ENCODE data around the gene OR9A4.

- TF ChIP-seq GATA2 (IDR thresholded peaks at IDR 0.05; ENCODE audit: low read depth, low read length) (no peak), GATA3 (IDR thresholded peaks at IDR 0.05; ENCODE audit: low read depth, low read length) (no peak)
These were observed 38.8 kb upstream of the OR9A4 start for GRCh38 chr7:141877365-141877764.

Measured in SH-SY5Y (cell line).